KBM-7 (cell line): ENCODE measurements around the gene GALNTL6.
"Not testable (repeated sequence)": the region's sequence is repeated elsewhere in the genome, so short reads cannot be mapped to it uniquely, and the experiment has no call there.

ENCODE experiments used
- DNase-seq: peaks from one replicate; pipeline ENCODE4 v3.0.0-alpha.2; 2015
- in situ Hi-C: fragments of 300-500 bp; cut with MboI; formaldehyde crosslinking; loops from 2 replicates; pipeline ENCODE4 v1.14.3; 2020; ENCODE audit warnings: low sequenced_read_pairs, low pct_unique_long_range_greater_than_20kb, mixed read lengths

Gene GALNTL6

GRCh38 chr4:172900900-172901299 lies 1087.7 kb downstream of the GALNTL6 start:
- in situ Hi-C loops, result no loop called here
- no peak for DNase-seq

GRCh38 chr4:172912468-172912867 lies 1099.3 kb downstream of the GALNTL6 start:
- in situ Hi-C loops, result not testable (repeated sequence)

GRCh38 chr4:172917403-172917802 lies 1104.2 kb downstream of the GALNTL6 start:
- DNase-seq, in situ Hi-C loops: not testable (repeated sequence)

More at GRCh38 chr4:172912468-172912867, 1099.3 kb downstream of the GALNTL6 start:
- not testable (repeated sequence) for DNase-seq

GRCh38 chr4:172919269-172919668 lies 1106.1 kb downstream of the GALNTL6 start:
- DNase-seq, result no peak
- in situ Hi-C loops, result no loop called here

- DNase-seq, result no peak
- in situ Hi-C loops, result no loop called here
Observed at GRCh38 chr4:172927096-172927814, 1114.1 kb downstream of the GALNTL6 start.

- no peak for DNase-seq
Observed at GRCh38 chr4:172928347-172928746, 1115.1 kb downstream of the GALNTL6 start.

GRCh38 chr4:172938072-172938829 lies 1125.0 kb downstream of the GALNTL6 start:
- in situ Hi-C loops, result no loop called here

More at GRCh38 chr4:172928347-172928746, 1115.1 kb downstream of the GALNTL6 start:
- in situ Hi-C loops, result no loop called here

GRCh38 chr4:172938870-172939269 lies 1125.7 kb downstream of the GALNTL6 start:
- no peak for DNase-seq
- in situ Hi-C loops, result no loop called here

More at GRCh38 chr4:172938072-172938829, 1125.0 kb downstream of the GALNTL6 start:
- DNase-seq, result no peak

- no peak for DNase-seq
- in situ Hi-C loops, result no loop called here
Observed at GRCh38 chr4:172942840-172943239, 1129.6 kb downstream of the GALNTL6 start.

GRCh38 chr4:172945611-172946010 lies 1132.4 kb downstream of the GALNTL6 start:
- no peak for DNase-seq
- in situ Hi-C loops, result no loop called here

- DNase-seq, result no peak
- in situ Hi-C loops, result no loop called here
Observed at GRCh38 chr4:172946503-172946902, 1133.3 kb downstream of the GALNTL6 start.

GRCh38 chr4:172947594-172947993 lies 1134.4 kb downstream of the GALNTL6 start:
- DNase-seq, result no peak
- in situ Hi-C loops, result no loop called here

GRCh38 chr4:172950990-172951389 lies 1137.8 kb downstream of the GALNTL6 start:
- in situ Hi-C loops, result no loop called here

GRCh38 chr4:172951679-172952451 lies 1138.7 kb downstream of the GALNTL6 start:
- in situ Hi-C loops, result no loop called here
- no peak for DNase-seq

More at GRCh38 chr4:172950990-172951389, 1137.8 kb downstream of the GALNTL6 start:
- no peak for DNase-seq

- no peak for DNase-seq
- in situ Hi-C loops, result no loop called here
Observed at GRCh38 chr4:172953896-172954568, 1140.8 kb downstream of the GALNTL6 start.

GRCh38 chr4:172956340-172956739 lies 1143.1 kb downstream of the GALNTL6 start:
- in situ Hi-C loops, DNase-seq: not testable (repeated sequence)

GRCh38 chr4:172957216-172957615 lies 1144.0 kb downstream of the GALNTL6 start:
- in situ Hi-C loops, result no loop called here
- DNase-seq, result no peak

GRCh38 chr4:172962564-172963353 lies 1149.6 kb downstream of the GALNTL6 start:
- no peak for DNase-seq
- in situ Hi-C loops, result no loop called here
